ENCODE data around the gene PLCG2.

- TF ChIP-seq, protein P1, sequence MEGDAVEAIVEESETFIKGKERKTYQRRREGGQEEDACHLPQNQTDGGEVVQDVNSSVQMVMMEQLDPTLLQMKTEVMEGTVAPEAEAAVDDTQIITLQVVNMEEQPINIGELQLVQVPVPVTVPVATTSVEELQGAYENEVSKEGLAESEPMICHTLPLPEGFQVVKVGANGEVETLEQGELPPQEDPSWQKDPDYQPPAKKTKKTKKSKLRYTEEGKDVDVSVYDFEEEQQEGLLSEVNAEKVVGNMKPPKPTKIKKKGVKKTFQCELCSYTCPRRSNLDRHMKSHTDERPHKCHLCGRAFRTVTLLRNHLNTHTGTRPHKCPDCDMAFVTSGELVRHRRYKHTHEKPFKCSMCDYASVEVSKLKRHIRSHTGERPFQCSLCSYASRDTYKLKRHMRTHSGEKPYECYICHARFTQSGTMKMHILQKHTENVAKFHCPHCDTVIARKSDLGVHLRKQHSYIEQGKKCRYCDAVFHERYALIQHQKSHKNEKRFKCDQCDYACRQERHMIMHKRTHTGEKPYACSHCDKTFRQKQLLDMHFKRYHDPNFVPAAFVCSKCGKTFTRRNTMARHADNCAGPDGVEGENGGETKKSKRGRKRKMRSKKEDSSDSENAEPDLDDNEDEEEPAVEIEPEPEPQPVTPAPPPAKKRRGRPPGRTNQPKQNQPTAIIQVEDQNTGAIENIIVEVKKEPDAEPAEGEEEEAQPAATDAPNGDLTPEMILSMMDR (IDR thresholded peaks at IDR 0.05; ENCODE audit: low read depth, low read length) = no peak
- TF ChIP-seq POLR2A (IDR thresholded peaks at IDR 0.05; ENCODE audit: extremely low read depth, insufficient read length) (no peak), MYC (IDR thresholded peaks at IDR 0.05; ENCODE audit: low read depth, low read length) (no peak; the same call in 1 of the 2 replicates)
Measured at GRCh38 chr16:81796035-81796434, 16.9 kb downstream of the PLCG2 start.

Data from NB4 (cell line).